ENCODE measurements around the gene SHB.

- TF ChIP-seq CTCF (IDR thresholded peaks at IDR 0.05) (no peak), EZH2 (IDR thresholded peaks at IDR 0.05) (no peak), EZH2phosphoT487 (IDR thresholded peaks at IDR 0.05) (no peak)
Observed at GRCh38 chr9:37920471-37921167, 148.4 kb downstream of the SHB start.
